ENCODE data around the gene KIF5C. TPM values are rescaled to one million over a fixed set of nuclear protein-coding genes. Genes with fewer than 3 reads are reported as not detected.
A peak's percentile ranks its signal among the peaks of the same experiment; 100 is the strongest.

KIF5C gene
- 1 to 10 TPM; 1.2 to 7.4 (median 1.9) TPM for total RNA-seq

GRCh38 chr2:148874868-148875341 lies at the start of gene KIF5C:
Gene KIF5C, plus strand, starts transcription at chr2:148875227. Its CDS starts 391 bp downstream, at chr2:148875618.
- H3K27me3 ChIP-seq = peaks cover 0 to 22% of the 10 kb centered on the region in 2 donors
- H3K9me3 ChIP-seq = no peaks in the 10 kb centered on the region
- peak within 1 kb of the TSS; percentile 52 to 74 (median 56) for H3K4me3 ChIP-seq
- H3K4me1 ChIP-seq = peaks cover 0 to 24% (median 4%) of the 10 kb centered on the region in 4 donors
- H3K27ac ChIP-seq = peak within 1 kb of the TSS in 1 of 4 donors; percentile 66
- no peak for TF ChIP-seq CTCF (IDR thresholded peaks at IDR 0.05)
- TF ChIP-seq POLR2A (IDR thresholded peaks at IDR 0.05) = no peak
- no peaks in the 10 kb centered on the region for H3K36me3 ChIP-seq
- peak; percentile 83 to 93 (median 88) for DNase-seq

- Histone ChIP-seq H3K9me3 (no peaks in the 10 kb centered on the region), H3K27ac (no peak overlapping the region), H3K36me3 (no peaks in the 10 kb centered on the region), H3K27me3 (no peaks in the 10 kb centered on the region), H3K4me3 (no peak overlapping the region), H3K4me1 (no peaks in the 10 kb centered on the region)
- no peak for DNase-seq
- TF ChIP-seq CTCF (IDR thresholded peaks at IDR 0.05) = no peak
- TF ChIP-seq POLR2A (IDR thresholded peaks at IDR 0.05) = no peak
Measured at GRCh38 chr2:148826791-148827190, 48.2 kb upstream of the KIF5C start.

- TF ChIP-seq CTCF (IDR thresholded peaks at IDR 0.05) (no peak), POLR2A (IDR thresholded peaks at IDR 0.05) (no peak)
- DNase-seq = no peak
Measured at GRCh38 chr2:148828941-148829340, 46.1 kb upstream of the KIF5C start.

GRCh38 chr2:148829618-148830017 lies 45.4 kb upstream of the KIF5C start:
- TF ChIP-seq CTCF (IDR thresholded peaks at IDR 0.05) (no peak), POLR2A (IDR thresholded peaks at IDR 0.05) (no peak)
- no peaks in the 10 kb centered on the region for H3K36me3 ChIP-seq
- no peaks in the 10 kb centered on the region for H3K9me3 ChIP-seq
- DNase-seq = no peak
- no peaks in the 10 kb centered on the region for H3K27me3 ChIP-seq
- H3K27ac ChIP-seq = no peak overlapping the region
- no peak overlapping the region for H3K4me3 ChIP-seq
- no peaks in the 10 kb centered on the region for H3K4me1 ChIP-seq

More at GRCh38 chr2:148828941-148829340, 46.1 kb upstream of the KIF5C start:
- no peaks in the 10 kb centered on the region for H3K36me3 ChIP-seq
- no peaks in the 10 kb centered on the region for H3K27me3 ChIP-seq
- H3K27ac ChIP-seq = no peak overlapping the region
- H3K9me3 ChIP-seq = no peaks in the 10 kb centered on the region
- no peaks in the 10 kb centered on the region for H3K4me1 ChIP-seq
- no peak overlapping the region for H3K4me3 ChIP-seq

- Histone ChIP-seq H3K9me3 (no peaks in the 10 kb centered on the region), H3K36me3 (no peaks in the 10 kb centered on the region), H3K4me1 (no peaks in the 10 kb centered on the region), H3K27me3 (no peaks in the 10 kb centered on the region), H3K27ac (no peak overlapping the region), H3K4me3 (no peak overlapping the region)
- no peak for DNase-seq
- TF ChIP-seq POLR2A (IDR thresholded peaks at IDR 0.05) (no peak), CTCF (IDR thresholded peaks at IDR 0.05) (no peak)
Measured at GRCh38 chr2:148832637-148833036, 42.4 kb upstream of the KIF5C start.

GRCh38 chr2:148842050-148842449 lies 33.0 kb upstream of the KIF5C start:
- no peak for DNase-seq
- no peaks in the 10 kb centered on the region for H3K27me3 ChIP-seq
- TF ChIP-seq CTCF (IDR thresholded peaks at IDR 0.05) = no peak
- TF ChIP-seq POLR2A (IDR thresholded peaks at IDR 0.05) = no peak
- H3K36me3 ChIP-seq = no peaks in the 10 kb centered on the region
- no peak overlapping the region for H3K27ac ChIP-seq
- H3K9me3 ChIP-seq = peaks cover 0 to 3% (median 0%) of the 10 kb centered on the region in 4 donors
- no peak overlapping the region for H3K4me3 ChIP-seq
- no peaks in the 10 kb centered on the region for H3K4me1 ChIP-seq

All from Peyer's patch (tissue), 4 donors.